ENCODE results near the gene SH3RF2. TPM values are rescaled to one million over a fixed set of nuclear protein-coding genes. Genes with fewer than 3 reads are reported as not detected.
"Not testable (repeated sequence)": the region's sequence is repeated elsewhere in the genome, so short reads cannot be mapped to it uniquely, and the experiment has no call there.

The SH3RF2 gene
- polyA plus RNA-seq, 5 donors = 0.27 to 1.1 (median 0.58) TPM

DNA sequence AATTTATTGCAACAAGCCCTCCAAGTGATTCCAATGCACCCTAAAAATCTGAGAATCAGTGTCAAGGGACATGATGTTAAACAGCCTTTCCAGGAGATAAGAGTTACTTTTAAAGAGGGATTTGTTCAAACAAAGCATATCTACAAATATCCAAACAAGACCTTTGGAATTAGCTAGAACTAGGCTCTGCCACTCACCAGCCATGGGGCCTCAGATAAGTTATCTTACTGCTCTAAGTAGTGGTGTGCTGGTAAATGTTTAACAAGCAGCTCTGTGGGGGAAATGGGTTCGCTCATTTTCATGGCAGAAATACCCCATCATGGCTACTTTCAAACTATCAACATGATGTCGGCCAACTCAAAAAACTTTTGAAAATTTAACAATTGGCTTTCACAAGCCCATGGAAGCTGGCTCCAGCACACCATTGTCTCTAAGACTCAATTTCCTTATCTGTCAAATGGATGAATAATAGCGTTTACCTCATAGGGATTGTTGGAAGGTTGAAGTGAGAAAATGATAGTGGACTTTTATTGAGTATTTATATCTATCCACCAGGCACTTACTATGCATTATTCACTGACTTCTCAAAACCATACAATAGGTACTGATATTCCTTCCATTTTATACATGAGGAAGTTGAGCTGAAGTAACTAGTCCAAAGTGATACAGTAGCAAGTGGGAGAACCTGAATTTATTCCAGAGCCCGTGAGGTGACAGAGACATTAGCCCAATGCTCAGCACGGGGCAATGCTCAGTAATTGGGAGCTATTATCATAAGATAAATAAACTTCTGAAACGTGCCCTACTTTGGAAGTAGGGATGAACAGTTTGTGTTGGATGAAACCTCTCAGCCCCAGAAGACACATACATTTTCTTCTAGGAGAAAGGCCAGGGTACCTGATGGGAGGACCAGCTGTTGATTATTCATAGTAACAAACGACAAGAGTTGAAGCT, 43.2 kb downstream of the SH3RF2 start:
- no peak for DNase-seq

DNA sequence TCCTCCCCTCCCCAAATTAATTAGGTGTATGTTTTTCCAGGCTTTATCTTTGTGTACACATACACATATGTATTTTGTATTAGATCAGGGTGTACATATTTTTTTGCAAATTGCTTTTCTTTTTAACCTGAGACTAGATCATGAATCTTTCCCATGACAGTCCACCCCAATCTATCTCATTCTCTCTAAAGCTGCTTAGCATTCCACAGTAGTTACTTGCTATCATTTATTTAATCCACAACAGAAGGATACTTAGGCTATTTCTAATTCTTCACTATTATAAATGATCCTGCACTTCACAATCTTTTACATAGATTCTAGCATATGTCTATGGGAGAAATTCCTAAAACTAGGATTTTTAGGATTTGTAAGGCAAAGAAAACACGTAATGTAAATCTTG, 43.9 kb downstream of the SH3RF2 start:
- DNase-seq = no peak

DNA sequence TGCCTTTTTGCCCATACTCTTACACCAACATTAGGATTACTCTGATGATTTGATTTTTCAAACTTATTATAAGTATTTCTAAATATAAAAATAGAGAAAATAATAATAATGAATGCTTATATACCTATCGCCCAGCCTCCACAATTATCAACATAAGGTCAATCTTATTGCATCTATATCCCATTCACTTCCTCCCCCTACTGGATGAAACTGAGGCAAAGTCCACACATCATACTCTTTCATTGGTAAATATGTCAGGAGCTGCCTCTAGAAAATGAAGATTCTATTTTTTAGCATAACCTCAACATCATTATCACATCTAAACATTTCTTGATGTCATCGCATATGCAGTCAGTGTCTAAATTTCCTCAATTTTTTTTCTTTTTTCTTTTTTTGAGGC, 44.3 kb downstream of the SH3RF2 start:
- no peak for DNase-seq

DNA sequence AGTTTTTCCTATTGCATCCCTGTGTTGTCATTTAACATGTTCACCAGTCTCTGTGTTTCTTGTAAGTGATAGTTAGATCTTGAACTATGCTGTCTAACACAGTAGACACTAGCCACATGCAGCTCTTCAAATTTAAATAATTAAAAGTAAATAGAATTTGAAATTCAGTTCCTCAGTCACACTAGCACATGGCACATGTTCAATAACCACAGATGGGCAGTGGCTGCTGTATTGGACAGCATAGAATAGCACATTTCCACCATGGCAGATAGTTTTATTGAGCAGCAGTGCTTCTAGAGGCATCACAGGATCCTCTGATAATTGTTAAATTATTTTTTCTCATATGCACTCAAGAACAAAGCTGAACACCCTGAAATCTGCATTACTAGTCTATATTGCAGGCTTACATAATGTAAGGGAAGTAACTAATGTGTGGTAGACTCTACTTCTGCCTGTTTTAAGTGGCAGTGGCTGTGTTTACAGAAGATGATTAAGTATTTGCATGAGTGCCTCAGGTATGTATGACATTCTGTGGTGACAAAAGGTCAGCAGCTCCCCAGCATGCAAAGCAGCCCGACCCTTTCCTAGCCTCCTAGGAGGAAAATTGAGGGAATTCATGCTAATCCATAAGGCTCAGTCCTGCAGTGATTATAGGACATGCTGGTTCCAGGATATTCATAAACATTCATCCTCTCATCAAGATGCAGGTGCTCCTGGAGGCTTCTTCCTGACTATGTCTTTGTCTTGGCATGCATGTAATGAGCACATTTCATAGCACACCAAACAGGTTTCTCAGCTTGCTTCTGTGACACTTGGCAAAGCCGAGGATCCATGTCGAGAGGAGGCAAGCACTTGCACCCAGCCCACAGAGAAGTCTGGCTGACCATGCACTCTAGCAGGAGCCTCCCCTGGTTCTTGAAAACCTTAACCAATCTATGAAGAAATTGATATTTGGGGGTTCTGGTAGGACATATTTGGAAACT, 45.5 kb downstream of the SH3RF2 start:
- peak in 1 of 2 donors; percentile 25 for DNase-seq

DNA sequence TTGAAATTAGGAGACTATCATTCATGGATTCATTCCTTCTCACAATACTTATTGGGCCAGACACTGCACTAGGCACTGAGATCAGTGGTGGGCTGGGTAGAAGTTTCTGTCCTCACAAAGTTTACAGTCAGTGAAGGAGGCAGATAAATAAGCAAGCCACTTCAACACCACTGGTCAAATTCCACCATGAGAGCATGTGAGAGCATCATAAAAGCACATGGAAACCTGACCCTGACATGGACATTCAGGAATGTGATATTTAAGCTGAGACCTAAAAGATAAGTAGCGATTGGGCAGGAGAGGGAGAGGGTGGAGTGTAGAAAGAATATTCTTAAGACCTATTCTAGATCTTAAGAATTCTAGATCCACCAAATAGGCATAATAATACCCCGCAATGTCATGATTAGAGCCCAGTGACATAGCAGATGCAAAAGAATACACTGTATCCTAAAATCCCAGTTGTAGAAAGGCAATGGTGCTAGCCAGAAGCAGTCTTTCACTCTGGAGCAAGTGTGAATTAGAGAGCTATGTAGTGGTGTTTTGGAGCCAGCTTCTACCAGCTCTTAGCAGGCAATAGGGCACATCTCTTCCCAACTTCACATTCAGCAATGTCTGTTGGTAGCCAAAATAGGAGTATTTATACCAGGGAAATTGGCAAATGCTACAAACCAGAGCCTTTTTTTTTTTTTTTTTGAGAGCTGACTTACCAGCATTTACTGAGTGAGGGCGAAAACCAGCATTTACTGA, 46.4 kb downstream of the SH3RF2 start:
- DNase-seq = no peak

DNA sequence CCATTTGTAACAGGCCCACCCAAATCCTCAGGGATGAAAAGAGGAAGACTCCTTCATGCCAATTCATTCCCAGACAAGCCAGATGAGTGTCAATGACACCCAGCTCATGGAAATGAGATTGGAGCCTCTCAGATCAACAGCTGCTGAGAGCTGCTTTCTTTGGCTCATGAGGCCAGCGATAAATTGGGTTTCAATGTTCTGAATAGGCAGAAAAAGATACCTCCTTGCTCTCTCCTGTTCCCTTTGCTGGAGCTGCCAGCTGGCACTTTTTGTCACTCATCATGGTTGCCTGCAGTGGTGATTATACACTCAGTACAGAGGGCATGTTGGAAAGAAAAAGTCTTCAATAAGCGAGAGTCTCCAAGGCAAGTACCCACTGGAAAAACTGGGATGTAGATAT, 47.1 kb downstream of the SH3RF2 start:
- peak in 1 of 2 donors; percentile 28 for DNase-seq

DNA sequence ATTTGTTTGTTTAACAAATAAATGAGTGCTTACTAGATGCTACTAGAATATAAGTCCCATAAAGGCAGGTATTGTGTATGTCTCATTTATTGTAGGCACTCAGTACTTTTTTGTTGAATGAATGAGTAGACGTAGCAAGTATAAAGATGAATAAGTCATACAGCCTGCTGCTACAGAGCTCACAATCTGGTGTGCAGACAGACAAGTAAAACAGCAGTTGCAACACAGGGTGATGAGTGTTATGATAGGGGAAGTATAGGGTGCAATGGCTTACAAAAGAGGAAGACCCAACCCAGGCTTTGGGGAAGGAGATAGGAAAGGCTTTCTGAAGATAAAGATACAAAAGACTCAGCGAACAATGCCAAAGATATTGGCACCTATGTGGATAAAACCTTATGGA, 47.7 kb downstream of the SH3RF2 start:
- DNase-seq = no peak

DNA sequence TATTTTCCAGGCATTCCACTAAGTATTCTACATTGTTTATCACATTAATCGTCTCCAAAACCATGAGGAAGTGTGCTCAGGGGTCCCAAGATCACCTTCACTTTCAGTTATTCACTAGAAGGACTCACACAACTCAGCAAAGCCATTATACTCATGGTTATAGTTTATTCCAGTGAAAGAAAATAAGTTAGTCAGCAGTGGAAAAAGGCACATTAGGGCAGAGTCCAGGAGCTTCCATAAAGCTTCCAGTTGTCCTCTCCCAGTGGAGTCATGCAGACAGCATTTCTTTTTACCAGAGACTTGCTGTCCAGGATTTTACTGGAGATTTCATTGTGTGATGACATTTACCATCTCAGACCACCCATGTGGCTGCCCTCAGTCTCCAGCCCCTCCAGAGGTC, 51.5 kb downstream of the SH3RF2 start:
- DNase-seq = no peak

DNA sequence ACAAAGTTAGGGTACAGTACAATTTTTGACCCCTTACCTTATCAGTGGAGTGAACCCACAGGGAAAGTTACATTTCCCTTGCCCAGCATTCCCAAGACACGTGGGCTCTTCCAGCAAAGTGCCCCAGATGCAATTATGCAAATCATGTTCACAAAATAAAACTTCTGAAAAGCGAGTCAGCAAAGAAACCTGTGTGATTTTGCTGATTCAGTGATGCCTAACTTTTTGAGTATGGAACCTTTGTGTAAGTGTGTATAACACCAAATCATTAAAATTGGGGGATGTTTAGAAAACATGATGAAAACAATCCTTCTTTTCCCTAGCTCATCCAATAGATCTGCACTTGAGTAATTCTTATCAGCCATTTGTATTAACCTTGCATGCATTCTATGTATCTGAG, 52.6 kb downstream of the SH3RF2 start:
- no peak for DNase-seq

DNA sequence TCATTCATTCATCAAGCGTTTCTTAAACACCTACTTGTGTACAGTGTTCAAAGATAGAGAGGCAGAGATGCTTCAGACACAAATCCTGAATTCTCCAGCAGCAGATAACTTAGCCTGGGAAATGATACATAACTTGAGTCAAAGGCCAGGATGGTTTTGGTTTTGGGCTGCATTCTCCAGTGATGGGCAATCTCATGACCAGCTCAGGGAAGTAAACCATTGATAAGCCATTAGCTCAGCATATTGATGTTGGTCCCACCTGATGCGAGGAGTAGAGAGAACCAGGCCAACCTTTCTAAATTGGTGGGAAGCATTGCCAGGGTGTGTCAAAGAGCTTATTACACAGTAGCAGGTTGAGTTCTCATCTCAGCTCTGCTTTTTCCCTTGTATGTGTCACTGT, 53.0 kb downstream of the SH3RF2 start:
- DNase-seq = no peak

DNA sequence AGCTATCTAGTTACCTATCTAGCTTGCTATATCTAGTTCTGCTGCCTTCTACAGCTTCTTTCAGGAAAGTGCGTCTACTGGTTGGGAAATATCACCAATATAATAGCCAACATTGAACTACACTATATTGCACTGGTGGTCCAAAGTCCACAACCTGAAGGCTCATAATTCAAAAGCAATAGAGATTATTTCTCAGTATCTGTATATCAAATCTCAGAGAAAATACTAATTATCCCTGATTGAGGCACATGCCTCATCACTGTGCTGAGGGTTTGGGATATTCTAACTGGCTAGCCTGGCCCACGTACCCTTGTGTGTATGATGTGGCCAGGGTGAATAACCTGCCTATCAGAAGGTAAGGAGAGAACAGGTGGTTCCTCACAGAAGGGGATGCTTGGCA, 53.8 kb downstream of the SH3RF2 start:
- no peak for DNase-seq

DNA sequence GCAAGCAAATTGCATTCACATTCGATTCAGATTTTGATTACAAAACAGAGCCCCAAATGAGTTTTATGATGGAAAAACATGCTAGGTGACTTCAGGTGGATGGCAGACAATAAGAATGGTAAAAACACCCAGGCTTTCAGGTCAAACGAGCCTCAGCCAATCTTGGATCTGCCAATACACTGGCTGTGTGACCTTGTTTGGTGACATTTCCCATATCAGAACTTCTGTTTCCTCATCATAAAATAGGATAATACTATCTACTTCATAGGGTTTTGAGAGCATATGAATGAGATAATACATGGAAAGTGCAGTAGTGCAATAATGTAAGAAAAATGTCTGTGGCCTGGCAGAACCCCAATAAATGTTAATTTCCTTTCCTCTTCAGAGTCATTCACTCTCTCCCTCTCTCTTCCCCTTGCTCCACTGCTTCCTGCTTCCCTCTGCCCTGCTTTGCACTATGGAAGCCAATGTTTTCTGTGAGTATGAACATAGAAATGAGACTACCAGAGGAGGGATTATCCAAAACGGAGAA, 54.7 kb downstream of the SH3RF2 start:
- no peak for DNase-seq

DNA sequence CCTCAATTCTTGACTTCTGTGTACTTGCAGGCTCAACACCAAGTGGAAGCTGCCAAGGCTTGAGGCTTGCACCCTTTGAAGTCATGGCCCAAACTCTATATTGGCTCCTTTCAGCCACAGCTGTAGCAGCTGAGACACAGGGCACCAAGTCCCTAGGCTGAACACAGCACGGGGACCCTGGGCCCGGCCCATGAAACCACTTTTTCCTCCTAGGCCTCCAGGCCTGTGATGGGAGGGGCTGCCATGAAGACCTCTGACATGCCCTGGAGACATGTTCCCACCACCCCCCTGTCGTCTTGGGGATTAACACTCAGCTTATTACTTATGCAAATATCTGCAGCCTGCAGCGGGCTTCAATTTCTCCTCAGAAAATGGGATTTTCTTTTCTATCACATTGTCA, 57.2 kb downstream of the SH3RF2 start:
- not testable (repeated sequence) for DNase-seq

DNA sequence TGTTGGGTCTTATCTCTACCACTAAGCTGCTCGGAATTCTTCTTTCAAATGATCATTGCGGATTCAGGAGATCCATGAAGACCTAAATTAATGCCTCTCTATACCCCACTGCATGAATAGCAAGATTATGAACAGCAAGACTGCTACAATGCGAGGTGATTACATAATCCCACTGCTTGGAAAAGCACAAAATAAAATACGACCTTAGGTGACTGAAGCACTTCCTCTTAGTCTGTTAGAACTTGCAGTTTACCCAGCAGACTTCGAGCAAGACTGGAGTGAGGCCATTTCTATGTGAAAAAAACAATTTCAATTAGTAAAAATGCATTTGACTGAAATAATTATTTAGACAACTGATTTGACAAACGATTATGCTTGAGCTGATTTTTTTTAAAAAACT, 59.8 kb downstream of the SH3RF2 start:
- no peak for DNase-seq

DNA sequence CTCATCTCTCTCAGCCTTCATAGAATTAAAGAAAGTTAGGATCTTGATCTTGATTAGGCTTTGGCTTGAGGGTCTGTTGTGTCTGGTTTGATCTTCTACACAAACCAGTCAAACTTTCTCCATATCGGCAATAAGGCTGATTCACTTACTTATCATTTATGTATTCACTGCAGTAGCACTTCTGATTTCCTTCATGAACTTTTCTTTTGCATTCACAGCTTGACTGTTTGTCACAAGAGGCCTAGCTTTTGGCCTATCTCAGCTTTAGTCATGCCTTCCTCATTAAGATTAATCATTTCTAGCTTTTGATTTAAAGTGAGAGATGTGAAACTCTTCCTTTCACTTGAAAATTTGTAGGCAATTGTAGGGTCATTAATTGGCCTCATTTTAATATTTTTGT, 62.8 kb downstream of the SH3RF2 start:
- DNase-seq = no peak

DNA sequence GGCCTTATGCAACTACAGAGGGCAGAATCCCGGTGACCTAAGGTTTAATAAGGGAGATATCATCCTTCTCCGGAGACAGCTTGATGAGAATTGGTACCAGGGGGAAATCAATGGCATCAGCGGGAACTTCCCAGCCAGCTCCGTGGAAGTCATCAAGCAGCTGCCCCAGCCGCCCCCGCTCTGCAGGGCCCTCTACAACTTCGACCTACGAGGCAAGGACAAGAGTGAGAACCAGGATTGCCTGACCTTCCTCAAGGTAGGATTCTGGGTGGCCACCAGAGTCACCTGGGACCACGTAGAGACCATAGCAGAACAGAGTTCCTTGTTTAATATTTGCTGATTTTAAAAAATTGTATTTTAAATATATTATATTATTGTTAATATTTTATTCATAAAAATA, 63.7 kb downstream of the SH3RF2 start:
- no peak for DNase-seq

DNA sequence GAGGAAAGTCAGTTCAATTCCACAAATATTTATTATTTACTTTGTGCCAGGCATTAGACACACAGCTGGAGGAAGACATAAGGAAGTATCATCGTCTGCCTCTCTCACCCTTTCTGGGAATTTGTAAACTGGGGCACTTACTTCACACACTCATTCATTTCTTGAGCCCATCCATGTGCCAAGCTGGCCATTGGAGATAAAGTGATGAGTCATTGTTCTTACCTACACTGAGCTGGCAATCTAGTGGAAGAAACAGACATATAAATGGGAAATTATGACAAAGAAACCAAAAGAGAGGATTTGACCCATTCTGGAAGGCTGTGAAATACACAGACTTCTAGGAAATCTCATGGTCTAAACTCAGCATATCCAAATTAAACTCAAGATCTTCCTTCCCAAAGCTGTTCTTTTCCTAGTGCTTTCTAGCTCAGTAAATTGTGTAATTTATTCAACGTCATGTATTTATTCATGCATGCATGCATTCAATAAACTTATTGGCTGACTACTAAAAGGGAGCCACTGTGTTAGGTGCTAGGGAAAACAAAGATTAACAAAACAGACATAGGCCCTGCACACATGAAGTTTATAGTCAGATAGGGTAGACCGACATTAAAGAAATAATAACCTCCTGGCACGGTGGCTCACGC, 65.3 kb downstream of the SH3RF2 start:
- no peak for DNase-seq

DNA sequence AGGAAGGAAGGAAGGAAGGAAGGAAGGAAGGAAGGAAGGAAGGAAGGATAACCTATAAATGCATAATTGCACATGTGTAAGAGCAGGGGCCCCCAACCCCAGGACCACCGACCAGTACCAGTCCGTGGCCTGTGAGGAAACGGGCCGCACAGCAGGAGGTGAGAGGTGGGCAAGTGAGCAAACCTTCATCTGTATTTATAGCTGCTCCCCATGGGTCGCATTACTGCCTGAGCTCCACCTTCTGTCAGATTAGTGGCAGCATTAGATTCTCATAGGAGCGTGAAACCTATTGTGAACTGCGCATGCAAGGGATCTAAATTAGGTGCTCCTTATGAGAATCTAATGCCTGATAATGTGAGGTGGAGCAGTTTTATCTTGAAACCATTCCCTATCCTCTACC, 66.1 kb downstream of the SH3RF2 start:
- no peak for DNase-seq

DNA sequence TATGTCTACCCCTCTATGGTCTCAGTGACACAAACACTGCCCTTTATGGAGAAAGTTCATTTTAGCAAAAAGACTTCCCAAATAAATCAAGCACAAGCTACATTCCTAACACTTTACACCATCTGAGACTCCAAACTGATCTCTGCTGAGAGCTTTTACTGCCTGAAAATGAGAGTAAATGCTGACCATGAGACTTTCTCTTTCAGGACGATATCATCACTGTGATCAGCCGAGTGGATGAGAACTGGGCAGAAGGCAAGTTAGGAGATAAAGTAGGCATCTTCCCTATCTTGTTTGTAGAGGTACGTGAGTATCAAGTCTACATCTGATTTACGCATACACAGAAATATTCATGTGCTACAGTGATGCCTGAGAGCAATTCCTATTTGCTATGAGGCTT, 67.5 kb downstream of the SH3RF2 start:
- no peak for DNase-seq

DNA sequence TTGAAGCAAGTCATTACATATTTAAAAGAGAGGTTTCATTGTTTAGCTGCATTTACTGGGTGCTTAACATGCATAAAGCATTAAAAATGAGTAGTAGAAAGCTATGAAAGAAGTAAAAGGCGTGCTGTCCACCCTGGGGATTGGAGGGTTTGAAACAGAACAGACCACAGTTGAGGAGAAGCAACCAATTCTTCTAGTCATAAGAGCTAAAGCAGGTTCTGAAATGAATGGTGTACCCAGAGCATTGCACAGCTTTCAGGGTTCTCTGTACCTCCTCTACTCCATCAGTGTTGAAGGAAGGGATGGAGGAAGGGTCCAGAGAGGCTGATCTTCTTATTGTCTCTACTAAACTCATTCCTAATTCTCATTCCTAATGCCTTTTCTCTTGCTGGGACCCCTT, 68.9 kb downstream of the SH3RF2 start:
- no peak for DNase-seq

DNA sequence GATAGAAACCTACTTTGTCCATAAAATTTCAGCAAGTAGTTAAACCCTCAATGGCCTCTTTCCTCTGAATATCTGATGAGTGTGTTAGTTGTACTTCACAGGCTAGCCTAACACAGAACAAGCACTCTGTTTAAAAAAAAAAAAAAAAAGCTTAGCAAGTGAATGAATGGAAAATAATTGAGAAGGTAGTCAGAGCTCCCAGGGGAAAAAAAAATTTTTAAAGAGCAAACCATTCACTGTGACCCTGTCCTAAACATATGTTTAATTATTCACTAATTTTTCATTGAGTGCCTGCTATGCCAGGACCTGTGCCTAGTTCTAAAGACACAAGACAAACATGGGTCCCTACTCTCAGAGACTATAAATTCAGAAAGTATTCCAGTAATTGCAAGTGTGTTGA, 69.3 kb downstream of the SH3RF2 start:
- peak in 1 of 2 donors; percentile 2 for DNase-seq
